ENCODE results near the gene ARHGAP28.

Gene ARHGAP28

DNA sequence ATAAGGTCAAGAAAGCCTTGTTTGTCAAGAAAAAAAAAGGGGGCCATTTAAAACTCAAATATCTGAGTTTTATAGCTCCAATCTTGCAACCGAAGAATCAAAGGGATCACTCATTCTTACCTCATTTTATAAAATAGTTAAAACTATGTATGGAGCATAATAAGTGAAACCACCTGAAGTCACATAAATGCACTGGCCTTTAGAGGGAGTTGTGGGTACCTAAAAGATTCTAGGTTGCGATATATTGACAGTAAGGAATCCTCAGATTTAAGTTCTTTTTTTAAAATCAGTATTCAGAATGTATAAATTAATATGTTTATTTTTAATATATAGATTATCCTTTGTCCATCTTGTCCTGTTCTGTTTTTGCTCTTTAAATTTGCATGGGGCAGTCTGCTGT, 3.4 kb downstream of the ARHGAP28 start:
- no peak for DNase-seq

GRCh38 chr18:6733758-6734157, 4.2 kb downstream of the ARHGAP28 start:
- DNase-seq: no peak

GRCh38 chr18:6734726-6735430, 5.4 kb downstream of the ARHGAP28 start:
- DNase-seq: no peak

- DNase-seq: no peak
Observed at GRCh38 chr18:6737833-6738232, 8.3 kb downstream of the ARHGAP28 start.

DNA sequence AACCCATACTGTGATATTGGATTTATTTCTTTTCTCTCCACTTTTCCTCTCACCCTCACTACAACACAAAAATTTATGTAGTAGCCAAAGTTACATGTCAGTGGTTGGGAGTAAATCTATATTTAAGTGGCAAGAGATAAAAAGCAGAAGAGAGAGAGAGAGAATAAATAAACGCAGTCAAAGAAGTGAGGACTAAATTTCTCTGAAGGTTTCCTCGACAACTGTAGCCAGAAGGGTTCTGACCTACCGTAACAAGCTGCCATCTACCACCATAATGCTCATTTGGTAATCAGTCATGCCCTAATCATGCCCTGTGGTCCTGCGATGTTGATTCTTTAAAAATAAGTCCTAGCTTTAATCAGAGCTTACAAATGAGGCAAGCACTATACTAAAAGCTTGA, 9.1 kb downstream of the ARHGAP28 start:
- no peak for DNase-seq

- DNase-seq: no peak
Observed at GRCh38 chr18:6741232-6741663, 11.7 kb downstream of the ARHGAP28 start.

DNA sequence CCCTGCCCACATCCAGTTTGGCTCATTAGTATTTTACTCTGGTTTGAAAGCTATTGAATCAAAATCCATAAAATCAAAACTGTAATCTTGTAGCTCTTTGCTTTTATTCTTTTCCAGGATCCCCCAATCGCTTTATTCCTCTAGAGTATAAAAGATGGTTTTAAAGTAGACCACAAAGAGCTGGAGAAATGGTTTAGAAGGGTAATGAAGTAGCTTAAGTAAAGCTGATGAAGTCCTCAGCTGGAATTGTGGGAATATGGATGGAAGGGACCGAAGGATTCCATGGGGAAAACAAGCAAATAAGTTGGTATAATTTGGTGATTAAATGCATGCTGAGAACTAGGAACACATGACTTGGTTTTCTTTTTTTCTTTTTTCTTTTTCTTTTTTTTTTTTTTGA, 12.3 kb downstream of the ARHGAP28 start:
- no peak for DNase-seq

DNA sequence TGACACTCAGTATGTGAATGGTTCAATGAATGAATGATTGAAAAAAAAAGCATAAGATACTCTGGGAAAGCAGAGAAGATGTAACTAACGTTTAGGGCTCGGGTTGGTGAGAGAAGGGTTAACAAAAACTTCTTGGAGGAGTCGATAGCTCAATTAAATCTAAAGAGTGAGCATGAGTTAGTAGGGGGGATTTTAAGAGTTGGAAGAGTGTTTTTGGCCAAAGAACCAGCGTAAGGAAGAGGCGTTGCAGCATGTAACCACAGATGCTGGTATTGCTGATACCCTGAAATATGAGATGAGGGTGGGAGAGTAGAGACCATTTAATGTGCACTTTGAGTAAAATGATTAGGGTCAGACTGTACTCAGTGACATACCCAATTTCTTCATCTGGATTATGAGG, 14.5 kb downstream of the ARHGAP28 start:
- no peak for DNase-seq

GRCh38 chr18:6744816-6745455, 15.4 kb downstream of the ARHGAP28 start:
- DNase-seq: no peak

GRCh38 chr18:6745504-6746031, 16.1 kb downstream of the ARHGAP28 start:
- no peak for DNase-seq

DNA sequence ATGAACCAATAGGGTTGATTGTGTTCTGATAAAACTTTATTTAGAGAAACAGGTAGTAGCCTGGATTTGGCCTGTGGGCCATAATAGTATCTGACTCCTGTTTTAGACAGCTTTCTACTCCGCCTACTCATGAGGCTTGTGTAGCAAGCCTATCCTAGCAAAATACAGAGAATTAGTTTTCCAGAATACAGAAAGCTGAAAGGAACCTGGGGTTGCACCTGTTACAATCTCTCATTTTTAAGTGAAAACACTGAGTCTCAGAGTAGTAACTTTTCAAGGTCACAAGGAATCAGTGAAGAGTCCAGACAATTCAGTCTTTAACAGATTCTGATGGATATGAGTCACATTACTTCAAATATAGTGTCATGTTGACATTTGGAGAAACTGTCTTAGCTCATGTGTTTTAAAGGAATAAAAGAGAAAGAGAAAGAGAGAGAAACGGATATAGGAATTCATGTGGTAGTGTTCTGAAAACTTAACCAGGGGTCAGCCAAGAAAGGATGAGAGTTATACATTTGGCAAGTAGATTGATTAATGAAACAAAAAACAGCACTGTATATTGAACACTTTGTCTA, 17.0 kb downstream of the ARHGAP28 start:
- no peak for DNase-seq

GRCh38 chr18:6747646-6748045, 18.1 kb downstream of the ARHGAP28 start:
- no peak for DNase-seq

- no peak for DNase-seq
Observed at GRCh38 chr18:6748241-6748640, 18.7 kb downstream of the ARHGAP28 start.

DNA sequence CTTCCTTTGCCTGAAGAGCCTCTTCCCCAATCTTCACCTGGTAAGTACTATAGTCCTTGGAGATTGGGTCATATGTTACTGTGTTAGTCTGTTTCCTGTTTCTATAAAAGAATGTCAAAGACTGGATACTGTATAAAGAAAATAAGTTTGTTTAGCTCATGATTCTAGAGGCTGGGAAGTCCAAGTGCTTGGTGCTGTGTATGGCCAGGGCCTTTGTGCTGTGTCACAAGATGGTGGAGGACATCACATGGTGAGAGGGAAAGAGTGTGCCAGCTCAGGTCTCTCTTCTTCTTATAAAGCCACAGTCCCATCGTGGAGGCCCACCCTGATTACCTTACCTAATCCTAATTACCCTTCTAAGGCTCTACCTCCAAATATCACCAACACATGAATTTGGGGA, 20.9 kb downstream of the ARHGAP28 start:
- no peak for DNase-seq

- DNase-seq: no peak
Observed at GRCh38 chr18:6751222-6751621, 21.7 kb downstream of the ARHGAP28 start.

DNA sequence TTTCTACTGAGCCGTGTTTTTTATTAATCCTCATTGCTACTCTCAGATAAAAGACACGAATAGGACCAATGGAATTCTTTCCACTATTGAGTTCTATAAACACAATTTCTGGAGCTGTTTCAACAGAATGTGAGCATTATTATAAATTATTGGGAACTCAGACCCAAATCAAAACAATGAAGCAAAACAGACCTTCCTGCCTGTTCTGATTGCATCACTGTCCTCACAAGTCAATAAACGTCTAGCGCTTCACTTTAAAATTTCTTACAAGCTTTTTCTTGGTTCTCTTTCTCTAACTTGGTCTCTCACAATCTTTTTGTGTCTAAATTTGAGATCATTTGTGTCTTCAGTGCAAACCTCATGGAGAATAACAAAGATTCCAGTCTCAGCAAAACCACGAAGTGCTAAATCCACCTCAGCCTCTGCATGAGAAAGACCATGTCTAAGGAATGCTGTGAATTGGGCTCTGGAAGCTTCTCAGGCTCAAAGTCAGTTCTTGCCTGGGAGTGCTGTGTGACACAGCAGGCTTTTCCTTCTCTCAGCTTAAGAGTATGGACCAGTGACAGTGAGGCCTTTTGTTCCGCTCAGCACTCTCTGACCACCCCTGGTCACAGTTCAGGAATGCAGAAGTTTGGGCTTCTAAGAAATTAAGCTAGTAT, 22.8 kb downstream of the ARHGAP28 start:
- DNase-seq: no peak

GRCh38 chr18:6755107-6755506, 25.6 kb downstream of the ARHGAP28 start:
- DNase-seq: no peak

DNA sequence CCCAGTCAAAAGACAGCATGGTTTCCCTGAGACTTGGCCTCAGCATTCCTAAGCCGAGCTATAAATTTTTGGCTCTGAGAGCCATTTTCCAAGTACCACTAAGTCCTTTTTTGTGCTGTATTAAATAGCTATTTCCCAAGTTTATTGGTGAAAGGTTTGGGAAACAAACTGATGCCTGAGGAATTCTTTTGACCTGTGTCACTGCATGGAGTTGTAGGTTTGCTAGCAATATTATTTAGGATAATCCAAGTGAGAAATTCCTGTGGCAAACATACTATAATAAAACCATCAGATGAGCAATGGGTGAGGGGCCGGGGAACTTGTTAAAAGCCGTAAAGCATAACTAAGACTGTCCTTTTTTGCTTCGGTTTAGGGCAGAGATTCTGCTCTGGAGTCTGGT, 28.4 kb downstream of the ARHGAP28 start:
- DNase-seq: no peak

DNA sequence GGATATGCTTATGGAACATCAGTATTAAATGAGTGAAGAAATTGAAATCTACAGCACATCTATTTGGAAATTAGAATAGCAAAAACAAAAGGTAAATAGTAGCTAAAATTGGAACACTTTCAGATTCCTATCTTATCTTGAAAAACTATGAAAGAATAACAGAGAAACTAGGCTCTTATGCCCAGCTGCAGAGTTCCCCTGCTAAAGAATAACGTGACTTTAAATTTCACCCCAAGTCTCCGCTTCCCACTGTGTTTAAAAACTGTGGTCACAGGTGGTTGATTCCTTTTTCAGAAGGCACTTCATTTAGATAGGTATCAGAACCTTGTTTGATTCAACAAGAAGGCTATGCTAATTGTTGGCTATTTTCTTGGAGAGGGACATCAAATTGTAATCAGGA, 30.1 kb downstream of the ARHGAP28 start:
- DNase-seq: no peak

- DNase-seq: no peak
Observed at GRCh38 chr18:6763524-6763923, 34.0 kb downstream of the ARHGAP28 start.

DNA sequence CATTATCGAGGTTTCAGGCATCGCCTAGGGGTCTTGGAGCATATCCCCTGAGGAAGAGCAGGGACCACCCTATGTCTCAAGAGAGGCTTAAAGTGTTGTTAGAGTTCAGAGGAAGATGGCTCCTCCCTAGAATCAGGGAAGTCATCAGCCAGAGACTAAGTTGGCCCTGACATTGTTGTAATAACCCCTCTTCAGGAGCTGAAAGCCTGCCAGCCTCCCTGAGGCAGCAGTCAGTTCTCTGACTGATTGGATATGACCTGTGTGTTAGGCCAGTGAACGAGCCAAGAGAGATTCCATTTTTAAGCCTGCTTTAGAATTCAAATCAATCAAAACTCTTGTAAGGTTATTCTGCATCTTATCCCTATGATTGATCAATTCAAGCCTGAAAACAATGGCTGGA, 34.9 kb downstream of the ARHGAP28 start:
- no peak for DNase-seq

GRCh38 chr18:6773777-6774176, 44.3 kb downstream of the ARHGAP28 start:
- DNase-seq: no peak

DNA sequence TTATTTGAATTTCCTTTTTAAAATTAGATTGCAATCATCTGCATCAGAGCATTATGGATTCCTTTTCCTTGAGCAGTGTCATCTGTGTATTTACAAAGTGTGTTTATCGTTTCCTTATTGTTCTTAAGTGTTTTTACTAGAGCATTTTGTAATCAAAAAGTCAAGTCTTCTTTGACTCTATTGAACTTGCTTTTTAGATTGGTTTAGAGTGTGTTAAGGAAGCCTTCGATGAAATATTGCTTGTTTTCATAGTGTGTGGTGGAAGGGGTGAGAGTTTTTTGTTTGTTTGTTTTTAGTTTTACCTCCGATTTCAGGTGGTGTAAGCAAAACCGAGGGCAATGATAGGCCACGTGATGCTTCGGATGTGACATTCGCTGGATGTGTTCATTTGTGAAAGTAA, 45.7 kb downstream of the ARHGAP28 start:
- DNase-seq: no peak

- no peak for DNase-seq
Observed at GRCh38 chr18:6775702-6776101, 46.2 kb downstream of the ARHGAP28 start.

Measured in activated CD4-positive, alpha-beta T cell treated with anti-CD3 and anti-CD28 coated beads for 48 hours (primary cell).